Measurements from ENCODE around the gene ADAMTSL4. TPM values are rescaled to one million over a fixed set of nuclear protein-coding genes. Genes with fewer than 3 reads are reported as not detected.

The ADAMTSL4 gene
- total RNA-seq, 1 experiment from 2014 or later: 4.3 TPM

DNA sequence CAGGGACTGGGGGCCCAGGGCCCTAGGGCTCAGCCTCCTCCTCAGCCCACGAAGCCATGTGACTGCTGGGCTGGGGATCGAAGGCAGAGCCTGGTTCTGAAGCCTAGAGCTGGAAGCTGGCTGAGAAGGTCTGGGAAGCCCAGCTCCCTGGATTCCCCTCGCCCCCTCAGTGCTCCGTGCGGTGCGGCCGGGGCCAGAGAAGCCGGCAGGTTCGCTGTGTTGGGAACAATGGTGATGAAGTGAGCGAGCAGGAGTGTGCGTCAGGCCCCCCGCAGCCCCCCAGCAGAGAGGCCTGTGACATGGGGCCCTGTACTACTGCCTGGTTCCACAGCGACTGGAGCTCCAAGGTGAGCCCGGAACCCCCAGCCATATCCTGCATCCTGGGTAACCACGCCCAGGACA, 9.1 kb downstream of the ADAMTSL4 start:
- CTCF ChIA-PET: interaction anchor here (0.9 to 4.8 kb wide), 3 partner anchors 10 to 302 kb away, joined by 3 to 35 read pairs (median 3); partner anchors contain the start of gene ADAMTSL4
- BruUV-seq (replicated peaks): no TSS peak
- H3K36me3 ChIP-seq (ENCODE audit: control insufficient read depth in 1 of 2, insufficient read depth in 2 of 2, low read length in 2 of 2): no peaks in the 10 kb centered on the region
- no peak overlapping the region for H3K4me2 ChIP-seq (ENCODE audit: low read length)
- no peak overlapping the region for H2AFZ ChIP-seq (ENCODE audit: low read depth, low read length, poor library complexity, severe bottlenecking)
- no peak overlapping the region for H3K9ac ChIP-seq (ENCODE audit: low read length)
- H3K9me2 ChIP-seq (ENCODE audit: insufficient read depth): no peaks in the 10 kb centered on the region
- H3K9me3 ChIP-seq (ENCODE audit: control insufficient read depth in 1 of 2, insufficient read depth in 1 of 2, low read depth in 1 of 2, low read length in 2 of 2): no peaks in the 10 kb centered on the region
- H3K27ac ChIP-seq (ENCODE audit: low read depth, low read length): no peak overlapping the region
- POLR2A ChIA-PET: no interaction called here
- H3K79me2 ChIP-seq (ENCODE audit: insufficient read depth, low read length): peaks cover 4% of the 10 kb centered on the region; the same call in 1 of the 2 replicates
- DNase-seq (ENCODE audit: low read depth, low spot score) (no peak), ATAC-seq (no peak)
- no peak overlapping the region for H3K4me3 ChIP-seq (replicated peaks in 1 of 2; ENCODE audit: low read depth in 1 of 2, low read length in 2 of 2)
- no peaks in the 10 kb centered on the region for H3K27me3 ChIP-seq (ENCODE audit: insufficient read depth, low read length)
- intact Hi-C loops (cut with micrococcal nuclease): no loop called here
- TF ChIP-seq JUND (IDR thresholded peaks at IDR 0.05): no peak
- TF ChIP-seq, protein P1, sequence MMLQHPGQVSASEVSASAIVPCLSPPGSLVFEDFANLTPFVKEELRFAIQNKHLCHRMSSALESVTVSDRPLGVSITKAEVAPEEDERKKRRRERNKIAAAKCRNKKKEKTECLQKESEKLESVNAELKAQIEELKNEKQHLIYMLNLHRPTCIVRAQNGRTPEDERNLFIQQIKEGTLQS (IDR thresholded peaks at IDR 0.05): no peak
- TF ChIP-seq, protein P2, sequence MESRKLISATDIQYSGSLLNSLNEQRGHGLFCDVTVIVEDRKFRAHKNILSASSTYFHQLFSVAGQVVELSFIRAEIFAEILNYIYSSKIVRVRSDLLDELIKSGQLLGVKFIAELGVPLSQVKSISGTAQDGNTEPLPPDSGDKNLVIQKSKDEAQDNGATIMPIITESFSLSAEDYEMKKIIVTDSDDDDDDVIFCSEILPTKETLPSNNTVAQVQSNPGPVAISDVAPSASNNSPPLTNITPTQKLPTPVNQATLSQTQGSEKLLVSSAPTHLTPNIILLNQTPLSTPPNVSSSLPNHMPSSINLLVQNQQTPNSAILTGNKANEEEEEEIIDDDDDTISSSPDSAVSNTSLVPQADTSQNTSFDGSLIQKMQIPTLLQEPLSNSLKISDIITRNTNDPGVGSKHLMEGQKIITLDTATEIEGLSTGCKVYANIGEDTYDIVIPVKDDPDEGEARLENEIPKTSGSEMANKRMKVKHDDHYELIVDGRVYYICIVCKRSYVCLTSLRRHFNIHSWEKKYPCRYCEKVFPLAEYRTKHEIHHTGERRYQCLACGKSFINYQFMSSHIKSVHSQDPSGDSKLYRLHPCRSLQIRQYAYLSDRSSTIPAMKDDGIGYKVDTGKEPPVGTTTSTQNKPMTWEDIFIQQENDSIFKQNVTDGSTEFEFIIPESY (IDR thresholded peaks at IDR 0.05; ENCODE audit: extremely low read depth, insufficient replicate concordance, low read length): no peak
- TF ChIP-seq RAD21 (IDR thresholded peaks at IDR 0.05; ENCODE audit: low read depth): no peak
- no peak for TF ChIP-seq FOSL1 (IDR thresholded peaks at IDR 0.05; ENCODE audit: low read depth)
- no peak for TF ChIP-seq ZFX (IDR thresholded peaks at IDR 0.05)
- peaks cover 22 to 35% of the 10 kb centered on the region in 2 experiments for H3K4me1 ChIP-seq (ENCODE audit: control insufficient read depth in 1 of 2, insufficient read depth in 2 of 2, low read length in 2 of 2)
- no peaks in the 10 kb centered on the region for H4K20me1 ChIP-seq (ENCODE audit: insufficient read depth)
- RAD21 ChIA-PET (ENCODE audit: low non-redundant PET in 1 of 2, low total read pairs in 2 of 2, uncharacterized antibody in 2 of 2, unreplicated experiment in 2 of 2): no interaction called here
